WTC11 (cell line): Measurements from ENCODE around the gene CCDC183. TPM values are rescaled to one million over a fixed set of nuclear protein-coding genes. Genes with fewer than 3 reads are reported as not detected.
"Not testable (repeated sequence)": the region's sequence is repeated elsewhere in the genome, so short reads cannot be mapped to it uniquely, and the experiment has no call there.

ENCODE experiments used
- ATAC-seq: fragments of 200-7000 bp; cut with Tn5 transposase; 2 replicates; pipeline ENCODE4 v1.10.0; 2021; ENCODE audit warnings: mild to moderate bottlenecking, moderate library complexity
- CTCF ChIA-PET: fragments of 300-600 bp; sonication (Branson Sonifier 250); formaldehyde crosslinking; loops from one replicate; lab custom pipeline; 2021; ENCODE audit warnings: antibody characterized with exemption; lab: Charles Lee
- POLR2A ChIA-PET: fragments of 350-600 bp; sonication (Branson Sonifier 250); formaldehyde crosslinking; loops from one replicate; lab custom pipeline; 2021; ENCODE audit warnings: antibody characterized with exemption; lab: Charles Lee
- DNase-seq: peaks from one replicate; pipeline ENCODE4 v3.0.0; 2021; ENCODE audit warnings: low spot score
- H3K27ac Mint-ChIP-seq: 2 replicates; pipeline ENCODE4 v1.8.0; 2021; ENCODE audit warnings: mixed read lengths
- H3K27me3 Mint-ChIP-seq: 2 replicates; pipeline ENCODE4 v1.8.0; 2021; ENCODE audit warnings: low read depth, mild to moderate bottlenecking, moderate library complexity, mixed read lengths
- H3K36me3 Mint-ChIP-seq: 2 replicates; pipeline ENCODE4 v1.8.0; 2021; ENCODE audit warnings: mixed read lengths
- H3K4me1 Mint-ChIP-seq: 2 replicates; pipeline ENCODE4 v1.8.0; 2022; ENCODE audit warnings: mixed read lengths
- H3K4me3 Mint-ChIP-seq: 2 replicates; pipeline ENCODE4 v1.8.0; 2021; ENCODE audit warnings: mild to moderate bottlenecking, moderate library complexity, mixed read lengths
- H3K9me3 Mint-ChIP-seq: 2 replicates; pipeline ENCODE4 v1.8.0; 2021; ENCODE audit warnings: mixed read lengths
- ATF6 ChIP-seq: sonication (generic); formaldehyde crosslinking; IDR thresholded peaks from 2 replicates; pipeline ENCODE4 v1.8.1; 2023; ENCODE audit warnings: mild to moderate bottlenecking, missing genetic modification reagents
- CBFB ChIP-seq: sonication (generic); formaldehyde crosslinking; IDR thresholded peaks from 2 replicates; pipeline ENCODE4 v1.8.1; 2022; ENCODE audit warnings: mild to moderate bottlenecking, low read depth, missing genetic modification reagents
- E2F4 ChIP-seq: sonication (generic); formaldehyde crosslinking; IDR thresholded peaks from 2 replicates; pipeline ENCODE4 v1.8.1; 2022; ENCODE audit warnings: low read depth, mild to moderate bottlenecking, moderate library complexity, missing genetic modification reagents, borderline replicate concordance
- ELF4 ChIP-seq: sonication (generic); formaldehyde crosslinking; IDR thresholded peaks from 2 replicates; pipeline ENCODE4 v1.8.1; 2022; ENCODE audit warnings: low read depth, mild to moderate bottlenecking, moderate library complexity, missing genetic modification reagents
- ESRRA ChIP-seq: sonication (generic); formaldehyde crosslinking; IDR thresholded peaks from 2 replicates; pipeline ENCODE4 v1.8.1; 2022; ENCODE audit warnings: mild to moderate bottlenecking, missing genetic modification reagents, borderline replicate concordance
- GABPB1 ChIP-seq: sonication (generic); formaldehyde crosslinking; IDR thresholded peaks from 2 replicates; pipeline ENCODE4 v1.8.1; 2023; ENCODE audit warnings: mild to moderate bottlenecking, missing genetic modification reagents
- NFATC4 ChIP-seq: fragments of 250-450 bp; sonication (Bioruptor Pico); IDR thresholded peaks from 2 replicates; pipeline ENCODE4 v1.9.0; 2021; ENCODE audit warnings: mild to moderate bottlenecking
- NFYB ChIP-seq: sonication (generic); formaldehyde crosslinking; conservative IDR thresholded peaks from 2 replicates; pipeline ENCODE4 v1.8.0; 2022; ENCODE audit warnings: low read depth, missing genetic modification reagents
- NR1H2 ChIP-seq: sonication (generic); formaldehyde crosslinking; IDR thresholded peaks from 2 replicates; pipeline ENCODE4 v1.9.0; 2021; ENCODE audit warnings: mild to moderate bottlenecking, moderate library complexity, missing genetic modification reagents
- NR3C1 ChIP-seq: sonication (generic); formaldehyde crosslinking; conservative IDR thresholded peaks from 2 replicates; pipeline ENCODE4 v1.8.1; 2023; ENCODE audit warnings: low read depth, mild to moderate bottlenecking, missing genetic modification reagents
- PRRX2 ChIP-seq: fragments of 250-450 bp; sonication (Bioruptor Pico); IDR thresholded peaks from 2 replicates; pipeline ENCODE4 v1.8.0; 2021; ENCODE audit warnings: mild to moderate bottlenecking
- RORB ChIP-seq: fragments of 250-450 bp; sonication (Bioruptor Pico); IDR thresholded peaks from 2 replicates; pipeline ENCODE4 v1.9.0; 2021; ENCODE audit warnings: mild to moderate bottlenecking
- STAT6 ChIP-seq: sonication (generic); formaldehyde crosslinking; conservative IDR thresholded peaks from 2 replicates; pipeline ENCODE4 v1.8.1; 2023; ENCODE audit warnings: mild to moderate bottlenecking, low read depth, missing genetic modification reagents, moderate library complexity
- TEAD4 ChIP-seq: sonication (generic); formaldehyde crosslinking; IDR thresholded peaks from 2 replicates; pipeline ENCODE4 v1.8.0; 2022; ENCODE audit warnings: mild to moderate bottlenecking, missing genetic modification reagents
- ZMAT4 ChIP-seq: fragments of 250-450 bp; sonication (Bioruptor Pico); IDR thresholded peaks from 2 replicates; pipeline ENCODE4 v1.9.0; 2021; ENCODE audit warnings: mild to moderate bottlenecking
- ZNF425 ChIP-seq: fragments of 250-450 bp; sonication (Bioruptor Pico); conservative IDR thresholded peaks from 2 replicates; pipeline ENCODE4 v1.9.0; 2021; ENCODE audit warnings: mild to moderate bottlenecking
- ZNF512 ChIP-seq: sonication (generic); formaldehyde crosslinking; IDR thresholded peaks from 2 replicates; pipeline ENCODE4 v1.8.1; 2022; ENCODE audit warnings: missing genetic modification reagents, borderline replicate concordance
- ZSCAN18 ChIP-seq: fragments of 250-450 bp; sonication (Bioruptor Pico); IDR thresholded peaks from 2 replicates; pipeline ENCODE4 v2.1.2; 2022; ENCODE audit warnings: mild to moderate bottlenecking, moderate library complexity
- total RNA-seq: library from RNA; stranded (reverse); gene quantifications from 3 replicates; pipeline ENCODE4 v1.2.3, GENCODE V29; 2021

The CCDC183 gene
- total RNA-seq, 1 experiment from 2014 or later = 2.1 TPM

GRCh38 chr9:136787690-136788400 lies 8.3 kb upstream of the CCDC183 start (continued):
- no peak for TF ChIP-seq STAT6
- TF ChIP-seq ATF6 (CRISPR knock-in tag) = no peak
- TF ChIP-seq TEAD4 = no peak

- H3K9me3 Mint-ChIP-seq, H3K27me3 Mint-ChIP-seq, POLR2A ChIA-PET, DNase-seq, ATAC-seq, H3K36me3 Mint-ChIP-seq, H3K4me3 Mint-ChIP-seq: not testable (repeated sequence)
- Mint-ChIP-seq H3K4me1 (peaks cover 19% of the 10 kb centered on the region), H3K27ac (peak overlapping the region; percentile 51)
- CTCF ChIA-PET = interaction anchor here (0.6 to 2.0 kb wide), 3 partner anchors 240 to 331 kb away, joined by 3 to 5 read pairs (median 3); no protein-coding TSS in a partner anchor
Measured at GRCh38 chr9:136788644-136789522, 7.3 kb upstream of the CCDC183 start.

- no peak overlapping the region for H3K4me3 Mint-ChIP-seq
Measured at GRCh38 chr9:136789523-136789937, 6.6 kb upstream of the CCDC183 start.

More at GRCh38 chr9:136789523-136789937, 6.6 kb upstream of the CCDC183 start:
- no peak overlapping the region for H3K27ac Mint-ChIP-seq
- POLR2A ChIA-PET = no interaction called here
- TF ChIP-seq E2F4 (CRISPR knock-in tag) (no peak), NFATC4 (no peak), ZNF425 (CRISPR knock-in tag) (no peak), CBFB (no peak), ZMAT4 (CRISPR knock-in tag) (no peak), NFYB (no peak), ZSCAN18 (CRISPR knock-in tag) (no peak), ELF4 (CRISPR knock-in tag) (no peak), RORB (CRISPR knock-in tag) (no peak), GABPB1 (no peak), ESRRA (no peak), ZNF512 (CRISPR knock-in tag) (no peak), NR1H2 (CRISPR knock-in tag) (no peak), PRRX2 (CRISPR knock-in tag) (no peak), NR3C1 (CRISPR knock-in tag) (no peak)
- TF ChIP-seq, all 79 proteins: peak for 0
- Mint-ChIP-seq H3K9me3 (no peaks in the 10 kb centered on the region), H3K27me3 (peaks cover 4% of the 10 kb centered on the region; the same call in 1 of the 2 replicates), H3K36me3 (peaks cover 3% of the 10 kb centered on the region; the same call in 1 of the 2 replicates), H3K4me1 (peaks cover 19% of the 10 kb centered on the region)
- no peak for DNase-seq
- CTCF ChIA-PET = no interaction called here
- no peak for ATAC-seq
